Effector memory CD8-positive, alpha-beta T cell (primary cell): ENCODE results near the gene RASSF3.

ENCODE experiments used
- ATAC-seq: fragments of 150-1000 bp; cut with Tn5 transposase; replicated peaks from 2 replicates; pipeline ENCODE4 v1.10.0; 2021; ENCODE audit warnings: mild to moderate bottlenecking, moderate library complexity
- DNase-seq, 3 experiments: peaks; one replicate each; pipeline ENCODE4 v3.0.0; 2021
- H3K27ac Mint-ChIP-seq, 2 donors: one replicate each; pipeline ENCODE4 v1.8.0; 2022; ENCODE audit warnings: mild to moderate bottlenecking in 2 of 2, mixed read lengths in 2 of 2, moderate library complexity in 2 of 2
- H3K27me3 Mint-ChIP-seq, 2 donors: one replicate each; pipeline ENCODE4 v1.8.0; 2022; ENCODE audit warnings: mixed read lengths in 2 of 2
- H3K36me3 Mint-ChIP-seq: one replicate; pipeline ENCODE4 v1.8.0; 2022; ENCODE audit warnings: mild to moderate bottlenecking, moderate library complexity, mixed read lengths; ENCODE audit not compliant: insufficient read depth
- H3K4me1 Mint-ChIP-seq, 2 donors: one replicate each; pipeline ENCODE4 v1.8.0; 2022; ENCODE audit warnings: low read depth in 2 of 2, mixed read lengths in 2 of 2
- H3K4me3 Mint-ChIP-seq, 2 donors: one replicate each; pipeline ENCODE4 v1.8.0; 2022; ENCODE audit warnings: mild to moderate bottlenecking in 2 of 2, mixed read lengths in 2 of 2, moderate library complexity in 2 of 2
- H3K9me3 Mint-ChIP-seq, 2 donors: one replicate each; pipeline ENCODE4 v1.8.0; 2022; ENCODE audit warnings: mixed read lengths in 2 of 2

The RASSF3 gene

DNA sequence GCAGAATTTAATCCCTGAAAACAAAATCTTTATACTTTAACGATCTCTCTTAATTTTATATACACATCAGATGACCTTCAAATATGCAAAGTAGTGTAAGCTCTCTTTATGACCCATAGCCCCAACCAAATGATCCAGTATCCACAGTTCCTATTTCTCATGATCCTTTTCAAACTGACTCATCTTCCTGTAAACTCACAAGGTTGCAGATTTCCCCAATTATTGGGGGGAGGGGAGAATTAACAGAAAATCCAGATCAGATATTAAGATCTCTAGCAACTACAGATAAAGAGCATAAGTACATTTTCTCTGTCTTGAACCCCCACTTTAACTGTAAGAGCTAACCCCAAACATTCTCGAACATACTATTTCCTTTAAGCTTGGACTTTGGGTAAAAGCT lies 136.4 kb downstream of the RASSF3 start:
- peaks cover 54% of the 10 kb centered on the region for H3K36me3 Mint-ChIP-seq
- H3K27me3 Mint-ChIP-seq, result no peaks in the 10 kb centered on the region
- DNase-seq (no peak), ATAC-seq (no peak)
- no peak overlapping the region for H3K27ac Mint-ChIP-seq
- H3K9me3 Mint-ChIP-seq, result no peaks in the 10 kb centered on the region
- peaks cover 0 to 4% of the 10 kb centered on the region in 2 donors for H3K4me1 Mint-ChIP-seq
- no peak overlapping the region for H3K4me3 Mint-ChIP-seq
